ENCODE results near the gene PRKD1.

- TF ChIP-seq CTCF (IDR thresholded peaks at IDR 0.05) (no peak), POLR2A (IDR thresholded peaks at IDR 0.05) (no peak)
Measured at GRCh38 chr14:29798811-29799210, 128.8 kb downstream of the PRKD1 start.
